ENCODE measurements around the gene JMJD8.
A peak's percentile ranks its signal among the peaks of the same experiment; 100 is the strongest.

- TF ChIP-seq POLR2A (IDR thresholded peaks at IDR 0.05): no peak
- TF ChIP-seq POLR2AphosphoS5 (IDR thresholded peaks at IDR 0.05): peak in 1 of 3 donors; percentile 7
Measured at GRCh38 chr16:637081-638018, 46.8 kb downstream of the JMJD8 start.

Data from stomach (tissue), 4 donors.